GM06990 (cell line): Measurements from ENCODE around the gene MAGEA9B.
"Not testable (repeated sequence)": the region's sequence is repeated elsewhere in the genome, so short reads cannot be mapped to it uniquely, and the experiment has no call there.

Experiments used
- DNase-seq: peaks from one replicate; pipeline ENCODE4 v3.0.0-alpha.2; 2011; ENCODE audit not compliant: insufficient read length; ENCODE audit errors: extremely low read depth
- H3K27me3 ChIP-seq: replicated peaks from 2 replicates; pipeline ENCODE4 v1.6.0; 2011; ENCODE audit warnings: low read length; ENCODE audit not compliant: control insufficient read depth, insufficient read depth
- H3K36me3 ChIP-seq: 2 replicates; pipeline ENCODE4 v1.5.1; 2011; ENCODE audit warnings: low read length; ENCODE audit not compliant: control insufficient read depth, insufficient read depth
- H3K4me3 ChIP-seq: replicated peaks from 2 replicates; pipeline ENCODE4 v1.5.1; 2011; ENCODE audit warnings: low read depth, mild to moderate bottlenecking, control low read depth, low read length
- CTCF ChIP-seq: IDR thresholded peaks from 2 replicates; pipeline ENCODE4 v1.5.1; 2011; ENCODE audit warnings: low read length, control low read depth, mild to moderate bottlenecking, inconsistent platforms; ENCODE audit not compliant: insufficient read depth, poor library complexity, severe bottlenecking

MAGEA9B gene

GRCh38 chrX:149545545-149546543 lies 41.4 kb downstream of the MAGEA9B start:
- not testable (repeated sequence) for DNase-seq

GRCh38 chrX:149541521-149542047 lies 45.7 kb downstream of the MAGEA9B start:
- Histone ChIP-seq H3K36me3 (peaks cover 2% of the 10 kb centered on the region), H3K4me3 (peak overlapping the region; percentile 83), H3K27me3 (no peaks in the 10 kb centered on the region)
- TF ChIP-seq CTCF: no peak
- DNase-seq: no peak

More at GRCh38 chrX:149545545-149546543, 41.4 kb downstream of the MAGEA9B start:
- H3K27me3 ChIP-seq, H3K4me3 ChIP-seq, H3K36me3 ChIP-seq: not testable (repeated sequence)

- Histone ChIP-seq H3K36me3 (peaks cover 2% of the 10 kb centered on the region), H3K27me3 (no peaks in the 10 kb centered on the region), H3K4me3 (peak within 1 kb of the TSS; percentile 83)
- TF ChIP-seq CTCF: no peak
- DNase-seq: peak; percentile 89
These were observed 46.4 kb downstream of the MAGEA9B start, which contains the start of gene EOLA1 for GRCh38 chrX:149540621-149541520. EOLA1 (plus strand) TSS chrX:149541012; CDS start chrX:149545631, 4,619 bp downstream.

DNA sequence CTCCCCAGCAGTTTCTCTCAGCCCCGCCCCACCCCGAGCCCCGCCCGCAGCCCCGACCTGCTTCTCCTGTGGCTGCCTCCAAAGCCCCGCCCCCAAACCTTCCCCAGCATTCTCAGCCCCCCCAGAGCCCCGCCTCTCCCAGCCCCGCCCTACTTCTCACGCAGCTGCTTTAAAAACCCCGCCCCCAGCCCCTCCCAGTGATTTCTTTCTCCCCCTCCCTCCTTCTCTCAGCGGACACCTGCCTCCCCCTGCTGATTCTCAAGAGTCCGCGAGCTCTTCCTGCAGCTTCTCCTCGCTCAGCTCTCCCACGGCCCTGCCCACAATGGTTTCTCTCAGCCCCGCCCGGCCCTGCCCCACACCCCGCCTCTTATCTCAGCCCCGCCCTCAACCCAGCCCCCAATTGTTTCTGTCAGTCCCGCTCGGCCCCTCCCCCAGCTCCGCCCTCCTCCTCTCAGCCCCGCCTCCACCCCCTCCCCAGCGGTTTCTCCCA lies 47.1 kb downstream of the MAGEA9B start:
- no peak for TF ChIP-seq CTCF
- H3K36me3 ChIP-seq: no peaks in the 10 kb centered on the region; the same call in 1 of the 2 replicates
- no peaks in the 10 kb centered on the region for H3K27me3 ChIP-seq
- peak overlapping the region; percentile 55 for H3K4me3 ChIP-seq
- no peak for DNase-seq

- no peaks in the 10 kb centered on the region for H3K36me3 ChIP-seq
- TF ChIP-seq CTCF: no peak
These were observed 47.8 kb downstream of the MAGEA9B start for GRCh38 chrX:149539283-149540130.

GRCh38 chrX:149537474-149537873 lies 49.8 kb downstream of the MAGEA9B start:
- not testable (repeated sequence) for DNase-seq, H3K4me3 ChIP-seq, H3K27me3 ChIP-seq, H3K36me3 ChIP-seq

More at GRCh38 chrX:149539283-149540130, 47.8 kb downstream of the MAGEA9B start:
- peak overlapping the region; percentile 62 for H3K4me3 ChIP-seq
- H3K27me3 ChIP-seq: no peaks in the 10 kb centered on the region
- peak; percentile 92 for DNase-seq

DNA sequence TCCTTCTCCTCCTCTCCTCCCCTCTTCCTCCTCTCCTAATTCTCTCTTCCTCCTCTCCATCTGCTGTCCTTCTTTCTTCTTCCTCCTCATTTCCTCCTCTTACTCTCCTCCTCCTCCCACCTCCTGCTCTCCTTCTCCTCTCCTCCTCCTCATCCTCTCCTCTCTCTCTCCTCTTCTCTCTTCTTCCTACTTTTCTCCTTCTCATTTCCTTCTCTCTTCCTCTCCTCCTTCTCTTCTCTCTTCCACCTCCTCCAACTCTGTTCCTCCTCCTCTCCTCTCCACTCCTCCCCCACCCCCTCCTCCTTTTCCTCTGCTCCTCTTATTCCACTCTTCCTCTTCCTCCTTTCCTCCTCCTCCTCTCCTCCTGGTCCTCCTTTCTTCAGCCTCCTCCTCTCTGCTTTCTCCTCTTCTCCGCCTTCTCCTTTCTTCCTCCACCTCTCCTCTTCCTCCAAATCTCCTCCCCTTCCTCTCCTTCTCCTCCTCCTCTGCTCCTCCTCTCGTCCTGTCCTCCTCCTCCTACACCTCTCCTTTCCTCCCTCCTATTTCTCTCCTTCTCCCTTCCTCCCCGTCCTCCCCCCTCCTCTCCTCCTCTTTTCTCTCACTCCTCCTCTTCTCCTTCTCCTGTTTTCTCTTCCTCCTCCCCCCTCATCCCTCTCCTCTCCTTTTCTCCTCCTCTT lies 52.2 kb downstream of the MAGEA9B start:
- not testable (repeated sequence) for DNase-seq, H3K4me3 ChIP-seq, H3K27me3 ChIP-seq, H3K36me3 ChIP-seq

- not testable (repeated sequence) for H3K4me3 ChIP-seq, DNase-seq, H3K36me3 ChIP-seq, H3K27me3 ChIP-seq
These were observed 53.3 kb downstream of the MAGEA9B start for GRCh38 chrX:149533999-149534398.
